ENCODE results near the gene ADM2.

The ADM2 gene

DNA sequence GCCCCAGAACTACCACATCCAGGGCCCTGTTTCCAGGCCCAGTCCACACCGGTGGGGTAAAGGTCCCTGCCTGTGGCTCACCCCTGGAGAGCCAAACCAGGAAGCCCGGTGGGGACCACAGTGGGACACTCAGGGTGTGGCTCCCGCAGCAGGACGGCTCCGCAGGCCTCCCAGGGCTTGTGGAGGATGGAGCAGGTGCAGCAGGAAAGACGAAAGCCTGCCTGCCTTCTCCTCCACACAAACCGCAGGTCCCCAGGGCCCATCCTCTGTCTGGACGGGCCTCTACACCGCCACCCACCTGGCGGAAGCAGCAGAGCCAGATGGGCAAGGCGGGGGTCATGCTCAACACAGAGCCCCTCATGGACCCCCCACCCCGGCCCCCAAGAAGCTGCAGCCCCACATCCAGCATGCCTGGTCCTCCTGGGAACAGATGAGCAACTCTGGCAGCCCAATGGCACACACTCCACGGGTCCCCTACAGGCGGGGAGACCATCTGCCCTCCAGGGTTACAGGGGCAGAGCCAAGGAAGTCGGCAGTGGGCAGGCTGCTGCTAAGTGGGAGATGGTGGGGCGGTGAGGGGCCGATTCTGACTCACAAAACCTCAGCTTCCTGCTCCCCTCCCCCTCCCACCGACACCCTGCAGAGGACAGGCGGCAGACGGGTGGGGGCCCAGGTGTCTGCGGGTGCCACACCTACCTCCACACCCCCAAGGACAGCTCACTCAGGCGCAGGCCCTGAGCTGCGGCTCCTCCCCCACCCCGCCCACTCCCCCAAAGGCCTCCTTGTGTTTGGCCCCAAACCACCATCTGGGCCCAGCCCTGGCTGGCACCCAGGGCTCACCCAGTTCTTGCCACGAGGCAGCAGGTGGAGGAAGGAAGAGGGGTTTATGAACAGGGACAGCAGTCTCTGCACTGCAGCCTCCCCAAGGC lies 11.7 kb upstream of the ADM2 start:
- no peak for DNase-seq

DNA sequence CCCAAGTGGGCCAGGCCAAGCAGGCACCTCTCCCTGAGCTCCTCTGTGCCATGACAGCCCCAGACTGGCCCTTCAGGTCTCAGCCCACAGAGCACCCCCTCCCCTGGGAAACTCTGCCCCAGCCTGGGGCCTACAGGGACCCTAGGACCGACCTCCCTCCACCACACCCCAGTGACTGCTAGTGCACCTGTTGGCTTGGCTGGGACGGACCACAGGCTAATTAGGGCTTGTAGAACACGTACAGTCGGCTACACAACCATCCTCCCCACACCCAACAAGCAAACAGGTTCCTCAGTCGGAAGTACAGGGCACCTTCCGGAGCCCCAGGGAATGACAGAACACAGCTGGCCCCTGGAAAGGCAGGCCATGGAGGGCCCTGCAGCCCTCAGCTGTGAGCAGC lies 10.9 kb upstream of the ADM2 start:
- DNase-seq: no peak

DNA sequence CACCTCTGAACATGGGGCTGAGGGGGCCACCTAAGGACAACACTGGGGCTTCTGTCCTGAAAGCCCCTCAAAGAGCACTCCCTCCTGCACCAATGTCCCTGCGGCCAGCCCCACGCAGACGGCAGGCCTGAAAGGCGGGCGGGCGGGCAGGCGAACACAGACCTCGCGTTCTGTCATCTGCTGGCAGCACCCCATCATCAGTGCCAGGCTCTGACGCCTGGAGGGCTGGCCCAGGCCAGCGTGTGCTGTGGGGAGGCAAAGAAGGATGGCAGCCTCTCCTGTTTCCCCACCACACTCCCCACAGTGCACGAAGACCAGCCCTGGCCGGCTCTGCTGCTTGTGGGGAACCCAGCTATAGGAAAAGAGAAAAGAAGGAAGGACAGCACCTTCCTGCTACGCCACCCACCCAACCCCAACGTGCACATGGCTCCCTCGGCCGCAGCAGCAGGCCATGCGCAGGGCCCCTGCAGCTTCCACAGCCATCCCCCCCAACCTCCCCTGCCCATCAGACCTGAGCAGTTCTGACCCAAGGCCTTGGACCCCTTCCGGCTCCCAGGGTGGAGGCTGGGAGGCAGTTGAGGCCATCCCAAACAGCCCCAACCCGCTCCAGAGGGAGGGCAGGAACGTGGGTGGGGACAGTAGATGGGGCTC lies 10.0 kb upstream of the ADM2 start:
- DNase-seq: no peak

DNA sequence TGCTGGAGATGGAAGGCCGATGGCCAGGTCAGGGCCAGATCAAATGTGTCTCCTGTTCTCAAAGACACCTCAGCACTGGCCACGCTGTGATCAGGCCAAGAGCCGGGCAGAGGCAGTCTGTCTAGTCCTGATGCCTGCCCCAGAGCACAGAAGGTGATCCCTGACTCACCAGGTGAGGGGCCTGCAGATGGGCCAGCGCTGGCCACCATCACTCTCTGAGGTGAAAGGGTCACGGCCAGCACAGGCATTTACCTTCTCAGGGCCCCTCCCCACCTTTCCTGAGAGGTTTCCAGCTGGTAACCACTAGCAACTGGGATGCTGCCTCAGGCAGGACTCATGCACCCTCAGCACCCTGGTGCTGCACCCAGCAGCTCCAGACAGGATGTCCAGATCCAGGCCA lies 9.4 kb upstream of the ADM2 start:
- no peak for DNase-seq

DNA sequence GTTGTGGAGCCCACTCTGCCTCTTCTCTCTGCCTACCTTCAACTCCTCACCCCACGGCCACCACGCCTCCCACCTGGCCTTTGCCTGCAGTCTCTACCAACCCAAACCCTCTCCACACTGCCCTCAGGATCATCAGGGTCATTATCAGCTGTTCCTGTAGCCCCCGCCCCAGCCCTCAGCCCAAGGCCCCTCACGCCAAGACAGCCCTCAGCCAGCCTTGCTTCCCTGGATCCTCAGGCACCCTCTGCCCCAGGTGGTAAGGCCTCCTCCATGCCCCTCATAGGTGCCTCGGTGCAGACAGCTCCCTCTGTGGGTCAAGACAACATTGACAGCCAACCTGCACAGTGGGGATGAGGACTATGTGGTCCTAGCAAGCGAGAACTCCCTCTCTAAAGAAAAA lies 8.3 kb upstream of the ADM2 start:
- no peak for DNase-seq

DNA sequence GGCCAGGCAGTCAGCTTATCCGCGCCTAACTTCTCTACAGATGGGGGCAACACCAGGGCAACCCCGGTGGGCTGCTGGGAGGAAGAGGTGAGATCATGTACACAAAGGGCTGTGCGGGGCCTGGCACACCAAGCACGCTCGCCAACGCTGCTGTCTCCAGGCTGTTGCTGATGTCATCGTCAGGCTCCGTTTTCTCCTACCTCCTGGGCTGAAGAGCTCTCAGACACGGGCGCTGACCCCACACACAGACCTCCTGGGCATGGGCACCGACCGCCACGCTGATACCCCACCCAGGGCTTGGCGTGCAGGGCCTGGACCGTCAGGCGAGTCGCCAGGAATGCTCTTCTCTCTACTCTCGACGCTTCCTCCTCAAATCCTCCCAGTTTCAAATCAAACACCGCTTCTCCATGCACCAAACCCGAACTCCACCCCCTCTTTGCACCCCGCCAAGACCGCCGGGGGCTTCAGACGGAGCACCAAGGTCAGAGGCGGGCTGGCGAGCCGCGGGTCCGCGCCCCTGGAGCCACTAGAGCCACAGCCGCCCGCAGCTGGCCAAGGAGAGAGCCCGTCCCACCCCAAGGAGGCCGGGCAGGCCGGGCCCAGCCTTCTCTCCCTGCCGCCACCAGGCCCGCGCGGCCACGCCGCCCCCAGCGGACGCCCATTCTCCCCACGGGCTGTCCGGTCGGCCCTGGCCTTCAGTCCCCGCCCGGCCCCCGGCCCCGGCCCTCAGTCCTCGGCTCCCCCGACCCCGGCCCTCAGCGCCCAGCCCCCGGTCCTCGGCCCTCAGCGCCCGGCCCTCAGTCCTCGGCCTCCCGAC lies 7.3 kb upstream of the ADM2 start:
- DNase-seq: no peak

DNA sequence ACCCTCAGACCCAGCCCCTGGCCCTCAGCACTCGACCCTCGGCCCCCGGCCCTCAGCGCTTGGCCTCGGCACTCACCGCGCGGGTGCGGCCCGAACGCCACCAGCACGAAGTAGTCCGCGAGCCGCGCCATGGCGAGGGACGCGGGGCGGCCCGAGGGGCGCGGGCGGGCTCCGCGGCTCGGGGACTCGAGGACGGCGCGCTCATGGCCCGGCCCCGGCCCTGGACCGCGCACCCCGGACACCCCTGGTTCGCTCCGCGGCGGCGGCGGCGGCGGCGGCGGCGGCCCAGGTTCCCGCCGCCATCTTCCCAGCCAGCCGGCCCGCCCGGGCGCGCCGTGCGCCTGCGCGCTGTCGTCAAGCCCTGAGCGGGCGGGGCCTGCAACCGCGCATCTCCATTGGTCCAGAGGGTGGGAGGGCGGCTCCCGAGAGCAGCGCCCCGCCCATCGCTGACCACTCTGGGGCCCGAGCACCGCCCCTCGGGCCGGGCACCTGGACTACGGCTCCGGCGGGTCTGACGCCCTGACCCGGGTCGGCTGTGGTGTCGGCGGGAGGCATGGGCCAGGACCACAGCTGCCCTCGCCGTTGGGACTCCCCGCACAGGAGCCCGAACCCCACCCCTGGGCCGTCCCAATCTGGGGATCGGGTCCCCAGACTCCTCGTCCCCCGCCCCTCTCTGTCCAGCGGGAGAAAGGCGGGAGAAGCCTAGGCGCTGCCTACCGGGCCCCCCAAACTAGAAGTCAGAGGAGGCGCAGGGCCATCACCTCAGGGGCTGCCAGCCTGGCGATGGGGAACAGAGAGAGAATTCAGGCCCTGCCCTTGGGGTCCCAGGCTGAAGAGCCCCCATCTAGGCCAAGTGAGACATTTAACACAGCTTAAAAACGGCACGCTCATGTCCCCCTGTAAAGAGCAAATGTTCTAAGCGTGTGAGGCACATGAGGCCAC lies 6.4 kb upstream of the ADM2 start, which contains the start of gene SBF1:
Gene SBF1, minus strand, starts transcription at position 326 of the 942 bp plus-strand sequence. Its CDS starts 195 bp downstream, at position 131.
- no peak for DNase-seq

DNA sequence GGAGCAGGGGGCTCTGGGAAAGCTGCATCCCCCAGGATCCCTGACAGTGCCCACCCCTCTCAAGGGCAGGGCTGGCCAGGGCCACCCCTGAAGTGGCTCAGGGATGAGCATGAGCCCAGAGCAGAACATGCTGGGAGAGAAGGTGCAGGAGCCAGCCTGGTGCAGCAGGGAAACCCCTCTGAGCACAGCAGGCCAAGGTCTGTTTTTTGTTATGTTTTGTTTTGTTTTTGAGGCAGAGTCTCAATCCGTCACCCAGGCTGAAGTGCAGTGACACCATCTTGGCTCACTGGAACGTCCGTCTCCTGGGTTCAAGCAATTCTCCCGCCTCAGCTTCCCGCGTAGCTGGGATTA lies 5.7 kb upstream of the ADM2 start:
- no peak for DNase-seq

DNA sequence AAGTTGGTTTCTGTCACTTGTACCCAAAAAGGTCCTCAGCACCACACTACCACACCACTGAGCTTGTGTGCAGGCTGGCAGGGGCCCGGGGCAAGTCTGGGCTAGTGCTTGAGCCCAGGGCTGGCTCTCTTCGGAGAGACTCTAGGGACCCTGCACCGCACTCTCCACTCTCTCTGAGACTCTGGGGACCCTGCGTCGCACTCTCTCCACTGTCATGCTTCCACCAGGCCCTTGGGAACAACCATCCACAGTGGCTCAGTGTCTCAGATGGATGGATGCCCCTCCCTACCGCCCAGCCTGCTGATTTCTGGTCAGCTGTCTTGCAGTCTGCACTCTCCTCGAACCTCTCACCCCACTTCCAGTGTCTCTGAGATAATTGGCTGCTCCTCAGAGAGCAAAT lies 4.5 kb upstream of the ADM2 start:
- DNase-seq: no peak

DNA sequence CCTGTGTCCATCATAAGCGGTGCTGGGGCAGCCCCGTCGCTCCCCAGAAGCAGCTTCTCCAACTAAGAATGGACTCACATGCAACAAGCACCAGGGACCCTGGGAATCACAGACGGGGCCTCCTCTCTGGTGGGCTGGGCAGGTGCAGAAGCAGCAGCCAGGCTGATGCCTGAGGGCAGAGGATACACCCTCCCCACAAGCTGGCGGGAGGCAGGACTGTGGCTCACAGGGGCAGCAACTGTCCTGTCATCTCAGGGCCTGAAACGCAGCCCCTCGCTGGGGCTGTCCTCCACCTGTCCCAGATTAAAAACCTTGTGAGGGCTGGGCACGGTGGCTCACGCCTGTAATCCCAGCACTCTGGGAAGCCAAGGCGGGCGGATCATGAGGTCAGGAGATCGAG lies 3.4 kb upstream of the ADM2 start:
- DNase-seq: no peak

DNA sequence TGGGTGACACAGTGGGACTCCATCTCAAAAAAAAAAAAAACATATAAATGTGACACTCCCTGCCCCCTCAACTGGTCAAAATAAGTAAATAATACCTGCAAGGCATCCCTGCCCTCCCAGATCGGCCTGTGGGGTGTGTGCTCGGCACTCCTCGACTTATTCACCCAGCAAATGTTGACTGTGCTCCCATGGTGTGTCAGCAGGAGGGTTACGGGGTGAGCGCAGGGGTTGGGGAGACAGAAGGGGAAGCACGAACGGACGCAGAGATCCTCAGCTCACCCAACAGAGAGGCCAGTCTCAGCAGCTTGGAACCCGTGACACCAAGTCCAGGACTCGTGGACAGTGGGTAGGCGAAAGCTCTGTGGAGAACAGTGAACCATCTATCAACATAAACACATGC lies 1.6 kb upstream of the ADM2 start:
- no peak for DNase-seq

DNA sequence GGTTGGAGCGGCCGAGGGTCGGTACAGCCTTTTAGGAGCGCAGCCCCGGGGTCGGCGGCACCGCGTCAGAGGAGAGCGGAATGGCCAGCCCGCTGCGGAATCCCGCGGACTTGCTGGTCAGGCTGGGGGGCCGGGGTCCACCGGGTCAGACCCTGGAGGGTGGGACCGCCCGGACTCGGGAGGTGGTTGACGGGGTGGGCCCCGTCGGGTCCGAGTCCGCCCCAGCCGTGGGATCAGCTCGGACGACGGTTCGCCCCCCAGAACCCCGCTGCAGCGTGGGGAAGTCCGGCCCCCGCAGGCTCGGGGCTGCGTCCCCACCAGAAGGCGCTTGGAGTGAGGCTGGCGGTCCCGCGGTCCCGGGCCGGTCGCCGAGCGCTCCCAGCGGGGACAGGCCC lies 301 bp upstream of the ADM2 start:
- no peak for DNase-seq

DNA sequence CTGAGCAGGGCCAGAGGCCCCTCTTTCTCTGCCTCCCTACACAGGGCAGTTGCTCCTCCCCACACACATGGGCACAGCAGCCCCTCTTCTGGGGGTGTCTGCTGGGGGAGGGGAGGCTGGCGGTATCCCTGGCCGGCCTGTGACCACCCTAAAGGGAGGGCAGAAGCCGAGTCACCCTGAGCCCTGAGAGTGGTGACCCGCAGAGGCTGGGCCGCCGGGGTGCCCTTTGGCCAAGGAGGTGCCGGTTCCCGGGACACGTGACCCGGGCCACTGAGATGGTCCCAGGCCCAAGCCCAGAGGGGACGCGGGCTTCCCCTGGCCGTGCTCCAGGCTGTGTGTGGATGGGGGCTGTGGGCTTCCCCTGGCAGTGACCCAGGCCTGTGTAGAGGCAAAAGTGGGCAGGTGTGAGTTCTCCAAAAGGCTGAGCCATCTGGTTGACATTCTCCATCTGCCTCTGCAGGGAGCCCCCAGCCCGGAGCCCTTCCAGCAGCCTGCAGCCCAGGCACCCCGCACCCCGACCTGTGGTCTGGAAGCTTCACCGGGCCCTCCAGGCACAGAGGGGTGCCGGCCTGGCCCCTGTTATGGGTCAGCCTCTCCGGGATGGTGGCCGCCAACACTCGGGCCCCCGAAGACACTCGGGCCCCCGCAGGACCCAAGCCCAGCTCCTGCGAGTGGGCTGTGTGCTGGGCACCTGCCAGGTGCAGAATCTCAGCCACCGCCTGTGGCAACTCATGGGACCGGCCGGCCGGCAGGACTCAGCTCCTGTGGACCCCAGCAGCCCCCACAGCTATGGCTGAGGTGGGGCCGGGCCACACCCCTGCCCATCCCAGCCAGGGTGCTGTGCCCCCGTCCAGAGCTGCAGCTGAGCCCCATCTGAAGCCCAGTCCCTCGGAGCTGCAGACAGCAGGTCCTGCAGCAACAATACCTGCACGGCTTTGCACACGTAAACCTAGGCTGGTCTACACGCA lies 1.0 kb downstream of the ADM2 start:
- no peak for DNase-seq

DNA sequence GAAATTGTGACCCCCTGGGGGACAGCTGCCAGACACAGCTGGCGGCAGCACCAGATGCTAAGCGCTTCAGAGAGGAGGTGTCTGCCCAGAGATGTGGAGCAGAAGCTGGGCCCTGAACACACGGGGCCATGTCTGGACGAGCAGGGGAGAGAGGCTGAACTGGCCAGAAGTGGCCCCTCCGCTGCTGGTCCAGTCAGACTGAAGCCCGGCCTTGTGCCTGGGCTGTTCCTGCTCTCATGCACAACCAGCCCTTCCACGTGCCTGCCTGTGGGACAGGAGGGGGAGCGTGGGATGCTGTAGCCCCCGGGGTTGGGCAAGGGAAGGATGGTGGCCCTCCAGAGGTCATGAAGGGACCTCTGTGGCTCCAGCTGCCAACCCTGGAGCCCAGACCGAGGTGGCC lies 1.8 kb downstream of the ADM2 start:
- no peak for DNase-seq

DNA sequence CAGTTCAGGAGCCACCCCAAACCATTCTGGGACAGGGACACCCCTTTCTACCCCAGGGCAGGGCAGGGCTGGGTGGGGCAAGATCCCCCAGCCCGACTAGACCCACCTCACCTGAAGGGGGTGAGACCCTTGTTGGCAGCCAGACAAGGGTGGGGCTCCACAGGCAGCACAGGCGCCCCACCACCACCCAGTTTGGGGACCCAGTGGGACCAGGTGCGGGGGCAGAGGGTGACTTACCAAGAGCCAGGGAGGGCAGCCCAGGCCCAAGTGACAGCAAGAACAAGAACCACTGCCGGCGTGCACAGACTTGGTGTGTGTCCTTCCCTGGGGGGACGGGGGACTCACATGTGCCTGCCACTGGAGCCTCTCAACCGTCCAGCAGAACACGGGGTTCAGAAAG lies 2.2 kb downstream of the ADM2 start:
- no peak for DNase-seq

DNA sequence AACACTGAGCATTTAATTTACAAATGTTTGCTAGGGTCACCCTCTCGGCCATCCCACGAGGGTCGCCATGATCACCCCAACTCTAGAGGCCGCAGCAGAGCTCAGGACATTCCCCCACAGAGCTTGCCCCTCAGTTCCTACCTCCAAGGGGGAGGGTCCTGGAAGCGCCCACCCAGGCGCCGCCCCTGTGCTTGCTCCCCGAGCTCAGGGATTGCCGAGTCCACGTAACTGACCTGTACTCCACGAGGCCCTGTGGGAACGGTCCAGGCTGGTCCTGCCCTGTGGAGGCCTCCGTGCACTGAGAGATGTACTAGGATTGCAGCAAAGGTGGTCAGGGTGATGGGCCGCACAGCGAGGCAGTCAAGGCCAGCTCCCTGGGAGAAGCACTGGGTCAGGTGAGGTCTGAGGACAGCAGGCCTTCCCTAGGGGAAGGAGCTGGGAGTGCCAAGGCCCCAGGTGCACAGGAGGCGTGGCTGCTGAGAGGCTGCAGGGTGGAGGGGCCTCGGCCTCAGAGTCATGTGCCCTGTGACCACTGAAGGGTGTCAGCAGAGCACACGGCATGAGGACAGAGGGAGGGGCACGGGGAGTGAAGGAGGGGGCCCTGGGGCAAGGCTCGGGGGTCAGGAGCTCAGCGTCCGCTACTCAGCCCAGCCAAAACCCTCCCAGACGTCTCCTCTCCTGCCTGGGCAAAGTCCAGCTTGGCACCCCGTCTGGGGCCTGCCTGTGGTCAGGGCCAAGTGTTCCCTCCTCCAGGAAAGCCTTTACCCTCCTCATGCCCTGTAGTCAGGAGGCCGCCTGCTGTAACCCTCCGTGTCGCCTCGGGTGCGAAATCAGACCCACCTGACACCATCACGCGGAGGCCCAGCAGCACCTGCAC lies 2.9 kb downstream of the ADM2 start:
- DNase-seq: no peak

DNA sequence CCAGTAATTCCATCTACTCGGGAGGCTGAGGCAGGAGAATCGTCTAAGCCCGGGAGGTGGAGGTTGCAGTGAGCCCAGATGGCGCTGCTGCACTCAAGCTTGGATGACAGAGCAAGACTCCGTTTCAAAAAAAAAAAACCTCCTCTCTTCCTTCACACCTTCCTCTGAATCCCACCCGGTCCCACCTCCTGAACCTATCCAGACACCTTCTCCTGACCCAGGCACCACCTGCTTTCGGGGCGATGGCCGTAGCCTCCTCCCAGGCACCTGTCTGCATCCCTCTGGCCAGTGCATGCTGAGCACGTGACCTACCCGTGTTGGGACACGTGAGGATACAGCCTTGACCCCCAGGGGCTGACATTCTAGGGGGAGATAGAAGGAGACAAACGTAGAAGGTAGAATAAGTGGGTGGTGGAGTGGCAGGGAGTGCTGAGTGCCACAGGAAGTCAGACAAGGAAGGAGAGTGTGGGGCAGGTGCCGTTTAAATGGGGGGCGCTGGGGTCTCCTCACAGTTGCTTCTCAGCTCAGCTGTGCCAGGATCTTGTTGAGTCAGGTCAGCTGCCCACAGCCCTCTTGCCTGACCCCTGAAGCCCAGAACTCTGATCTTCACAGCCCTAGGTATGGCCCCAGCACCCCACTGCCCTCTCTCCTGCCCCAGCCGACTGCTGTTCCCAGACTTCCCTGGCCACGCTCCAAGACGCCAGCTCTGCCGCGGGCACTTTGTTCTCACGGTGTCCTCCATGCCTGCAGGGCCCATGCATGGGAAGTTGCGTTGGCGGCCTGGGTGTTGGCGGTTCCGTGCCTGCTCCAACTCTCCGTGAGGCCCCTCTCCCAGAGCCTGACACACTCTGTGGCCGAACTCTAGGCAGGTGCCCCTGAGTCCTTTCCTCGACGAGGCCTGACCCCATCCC lies 4.1 kb downstream of the ADM2 start:
- DNase-seq: no peak

DNA sequence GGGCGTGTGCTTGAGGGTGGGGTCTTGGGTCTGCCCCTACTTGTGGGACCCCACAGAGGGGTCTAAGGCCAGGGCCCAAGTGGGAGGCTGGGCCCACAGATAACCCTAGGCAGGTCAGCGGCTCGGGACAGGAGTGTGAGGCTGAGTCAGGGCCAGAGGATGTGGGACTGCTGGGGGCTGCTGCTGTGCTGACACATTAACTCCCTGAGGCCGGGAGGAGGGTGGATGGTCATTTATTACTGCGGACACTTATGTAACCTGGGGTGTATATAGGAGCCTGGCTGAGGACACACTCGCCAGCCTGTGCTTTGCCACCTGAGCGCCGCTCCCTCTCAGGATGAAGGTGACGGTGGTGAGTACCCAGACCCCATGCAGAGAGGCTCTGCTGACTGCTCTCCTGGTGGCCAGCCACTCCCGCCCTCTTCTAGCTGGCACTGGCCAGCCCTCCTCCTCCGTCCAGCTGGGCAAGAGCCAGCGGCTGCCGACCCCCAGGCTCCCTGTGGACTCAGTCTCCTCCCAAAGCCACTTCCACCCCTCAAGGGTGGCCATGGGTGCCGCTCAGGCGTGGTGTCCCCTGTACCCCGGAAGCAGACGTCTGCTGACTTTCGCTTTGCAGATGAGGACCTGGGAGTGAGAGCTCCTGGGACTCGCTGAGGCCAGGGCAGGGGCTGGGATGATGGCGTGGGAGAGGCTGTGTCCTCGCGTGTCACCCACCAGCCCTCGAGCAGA lies 5.4 kb downstream of the ADM2 start, which contains the start of gene MIOX:
Gene MIOX, plus strand, starts transcription at position 299 of the 729 bp plus-strand sequence. Its CDS starts 39 bp downstream, at position 338.
- no peak for DNase-seq

All from NCI-H187 treated with DMSO at 0.1 percent for 48 hours (cell line).